Measurements from ENCODE around the gene TANGO2. TPM values are rescaled to one million over a fixed set of nuclear protein-coding genes. Genes with fewer than 3 reads are reported as not detected.

The TANGO2 gene
- total RNA-seq, 4 donors from 2014 or later: 31.7 to 56.7 (median 39.0) TPM

DNA sequence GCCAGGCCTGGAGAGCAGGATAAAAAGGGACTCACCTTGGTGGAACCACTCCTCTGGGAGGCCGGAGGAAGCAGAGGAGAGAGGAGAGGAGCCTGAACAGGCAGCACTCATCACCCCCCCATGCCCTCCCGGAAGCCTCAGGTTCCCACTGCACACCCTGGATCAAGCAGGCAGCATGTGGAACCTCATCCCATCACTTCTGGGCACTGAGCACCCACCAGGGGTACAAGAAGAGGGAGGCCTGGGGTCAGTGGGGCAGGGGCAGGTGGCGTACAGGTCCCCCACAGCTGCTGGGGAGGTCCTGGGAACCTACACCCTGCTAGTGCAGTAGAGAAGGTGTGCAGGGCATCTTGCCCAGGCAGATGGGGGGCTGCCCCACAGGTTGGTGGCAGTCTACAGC, 44.2 kb upstream of the TANGO2 start:
- WGBS, 2 donors: 90 to 96% methylated on average over 2 to 3 of the region's 3 CpGs
- no peaks in the 10 kb centered on the region for H3K27me3 ChIP-seq
- peaks cover 0 to 88% (median 0%) of the 10 kb centered on the region in 3 donors for H3K36me3 ChIP-seq
- H3K4me1 ChIP-seq: peaks cover 0 to 22% (median 0%) of the 10 kb centered on the region in 4 donors
- H3K4me3 ChIP-seq: no peak overlapping the region
- H3K9me3 ChIP-seq: no peaks in the 10 kb centered on the region
- DNase-seq (ENCODE audit: low spot score in 2 of 2): no peak
- TF ChIP-seq EP300 (IDR thresholded peaks at IDR 0.05) (no peak), POLR2A (IDR thresholded peaks at IDR 0.05) (no peak)
- TF ChIP-seq, protein P1, sequence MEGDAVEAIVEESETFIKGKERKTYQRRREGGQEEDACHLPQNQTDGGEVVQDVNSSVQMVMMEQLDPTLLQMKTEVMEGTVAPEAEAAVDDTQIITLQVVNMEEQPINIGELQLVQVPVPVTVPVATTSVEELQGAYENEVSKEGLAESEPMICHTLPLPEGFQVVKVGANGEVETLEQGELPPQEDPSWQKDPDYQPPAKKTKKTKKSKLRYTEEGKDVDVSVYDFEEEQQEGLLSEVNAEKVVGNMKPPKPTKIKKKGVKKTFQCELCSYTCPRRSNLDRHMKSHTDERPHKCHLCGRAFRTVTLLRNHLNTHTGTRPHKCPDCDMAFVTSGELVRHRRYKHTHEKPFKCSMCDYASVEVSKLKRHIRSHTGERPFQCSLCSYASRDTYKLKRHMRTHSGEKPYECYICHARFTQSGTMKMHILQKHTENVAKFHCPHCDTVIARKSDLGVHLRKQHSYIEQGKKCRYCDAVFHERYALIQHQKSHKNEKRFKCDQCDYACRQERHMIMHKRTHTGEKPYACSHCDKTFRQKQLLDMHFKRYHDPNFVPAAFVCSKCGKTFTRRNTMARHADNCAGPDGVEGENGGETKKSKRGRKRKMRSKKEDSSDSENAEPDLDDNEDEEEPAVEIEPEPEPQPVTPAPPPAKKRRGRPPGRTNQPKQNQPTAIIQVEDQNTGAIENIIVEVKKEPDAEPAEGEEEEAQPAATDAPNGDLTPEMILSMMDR (IDR thresholded peaks at IDR 0.05): no peak
- peak overlapping the region in 1 of 4 donors; percentile 3 for H3K27ac ChIP-seq

DNA sequence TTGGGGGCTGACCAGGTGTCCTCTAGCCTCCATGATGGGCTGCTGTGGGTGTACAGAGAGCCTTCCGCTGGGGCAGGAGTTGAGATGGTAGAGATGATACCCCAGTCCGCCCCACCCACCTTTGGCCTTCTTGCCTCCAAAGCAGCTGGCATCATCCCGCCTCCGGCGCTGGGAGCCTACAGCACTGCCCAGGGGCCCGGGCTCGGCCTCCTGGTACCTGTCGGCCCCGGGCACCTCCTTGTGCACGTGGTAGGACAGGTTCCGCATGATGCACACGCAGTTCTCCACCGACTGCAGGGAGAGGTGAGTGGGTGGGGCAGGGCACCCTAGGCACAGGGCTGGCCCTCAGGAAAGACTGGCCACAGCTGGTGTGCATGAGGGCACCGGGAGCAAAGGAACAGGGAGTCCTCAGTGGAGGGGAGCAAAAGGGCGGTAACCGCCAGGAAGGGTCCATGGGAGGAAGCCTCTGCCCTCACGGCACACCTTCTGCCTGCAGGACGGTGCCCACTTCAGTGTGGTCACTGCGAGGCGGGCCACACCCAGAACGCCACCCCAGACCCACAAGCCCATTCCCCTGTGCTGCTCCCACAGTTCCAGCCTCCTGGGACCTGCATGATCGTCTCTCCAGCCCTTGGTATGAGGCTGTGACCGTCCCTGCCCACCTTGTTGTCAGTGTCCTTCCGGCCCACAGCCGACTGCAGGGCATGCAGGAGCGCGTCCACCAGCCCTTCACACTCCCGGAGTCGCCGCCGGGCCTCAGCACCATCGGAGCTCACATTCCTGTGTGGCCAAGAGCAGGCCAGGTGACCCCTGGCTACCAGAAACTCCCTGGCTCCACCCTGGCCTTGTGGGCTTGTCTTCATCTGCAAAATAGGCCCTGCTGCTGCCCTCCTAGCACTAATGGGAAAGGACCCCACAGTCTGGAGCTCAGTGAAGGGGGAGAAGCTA, 43.3 kb upstream of the TANGO2 start:
- H3K9me3 ChIP-seq: no peaks in the 10 kb centered on the region
- no peaks in the 10 kb centered on the region for H3K27me3 ChIP-seq
- no peak overlapping the region for H3K4me3 ChIP-seq
- WGBS, 2 donors: 81 to 92% methylated on average over 18 to 32 of the region's 32 CpGs
- no peak for DNase-seq (ENCODE audit: low spot score in 2 of 2)
- H3K4me1 ChIP-seq: peaks cover 0 to 21% (median 0%) of the 10 kb centered on the region in 4 donors
- H3K27ac ChIP-seq: no peak overlapping the region
- H3K36me3 ChIP-seq: peaks cover 0 to 87% (median 0%) of the 10 kb centered on the region in 3 donors
- TF ChIP-seq EP300 (IDR thresholded peaks at IDR 0.05): no peak
- TF ChIP-seq, protein P1 (IDR thresholded peaks at IDR 0.05): no peak
- TF ChIP-seq POLR2A (IDR thresholded peaks at IDR 0.05): no peak

DNA sequence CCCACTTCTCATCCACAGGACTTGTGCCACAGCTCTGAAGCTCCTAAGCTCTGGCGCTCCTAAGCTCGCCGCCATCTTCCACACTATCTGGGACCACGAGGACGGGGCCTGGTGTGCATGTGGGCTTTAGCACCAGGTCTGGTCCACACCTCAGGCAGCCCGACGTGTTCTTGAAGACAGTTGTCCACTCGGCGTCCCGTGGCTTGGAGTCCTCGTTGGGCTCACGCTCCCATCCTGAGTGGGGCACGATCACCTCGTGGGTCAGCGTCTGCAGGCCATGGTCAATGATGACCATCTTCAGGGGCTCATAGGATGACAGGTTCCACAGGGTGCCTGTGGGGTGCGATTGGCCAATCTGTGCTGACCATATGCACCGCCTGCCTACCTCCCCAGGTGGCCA, 42.2 kb upstream of the TANGO2 start:
- TF ChIP-seq, protein P1 (IDR thresholded peaks at IDR 0.05): no peak
- TF ChIP-seq EP300 (IDR thresholded peaks at IDR 0.05): no peak
- TF ChIP-seq POLR2A (IDR thresholded peaks at IDR 0.05): no peak
- no peak for DNase-seq (ENCODE audit: low spot score in 2 of 2)
- H3K27me3 ChIP-seq: no peaks in the 10 kb centered on the region
- 85 to 94% methylated on average over 15 to 17 of the region's 17 CpGs for WGBS, 2 donors
- H3K4me3 ChIP-seq: no peak overlapping the region
- no peaks in the 10 kb centered on the region for H3K9me3 ChIP-seq
- H3K4me1 ChIP-seq: peaks cover 0 to 31% (median under 1%) of the 10 kb centered on the region in 4 donors
- no peak overlapping the region for H3K27ac ChIP-seq
- H3K36me3 ChIP-seq: peaks cover 0 to 75% (median 0%) of the 10 kb centered on the region in 3 donors

DNA sequence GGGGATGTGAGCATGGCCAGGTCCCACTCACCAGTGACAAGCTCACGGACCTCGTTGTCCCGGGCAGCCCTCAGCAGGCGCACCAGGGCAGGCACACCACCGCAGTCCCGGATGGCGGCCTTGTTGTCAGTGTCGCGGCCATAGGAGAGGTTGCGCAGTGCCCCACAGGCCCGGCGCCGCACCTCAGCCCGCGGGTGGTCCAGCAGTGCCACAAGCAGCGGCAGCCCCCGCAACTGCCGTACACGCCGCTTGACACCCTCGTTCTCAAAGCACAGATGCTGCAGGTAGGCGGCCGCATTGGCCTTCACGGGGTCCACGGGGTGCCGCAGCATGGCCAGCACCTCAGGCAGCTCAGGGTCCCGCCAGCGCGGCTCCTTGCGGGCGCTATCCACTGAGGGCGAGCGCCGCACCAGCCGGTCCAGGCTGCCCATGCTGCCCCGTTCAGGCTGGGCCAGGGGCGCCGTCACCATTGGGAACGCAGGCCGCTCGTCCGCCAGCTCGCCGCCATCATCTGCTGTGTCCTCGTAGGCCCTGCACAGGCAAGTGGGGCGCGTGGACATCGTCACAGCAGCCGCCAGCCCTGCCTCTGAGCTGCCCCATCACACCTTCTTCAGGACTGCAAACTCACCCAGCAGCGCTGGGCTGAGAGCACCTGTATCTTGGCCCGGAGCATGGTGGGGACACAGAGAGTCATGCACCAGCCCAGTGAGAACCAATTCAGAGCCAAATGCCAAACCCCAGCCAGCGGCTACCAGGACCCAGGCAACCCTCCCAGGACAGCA, 41.0 kb upstream of the TANGO2 start:
- Histone ChIP-seq H3K36me3 (peaks cover 0 to 70% (median 0%) of the 10 kb centered on the region in 3 donors), H3K4me1 (peaks cover 0 to 34% (median 4%) of the 10 kb centered on the region in 4 donors), H3K4me3 (no peak overlapping the region), H3K27ac (no peak overlapping the region), H3K9me3 (no peaks in the 10 kb centered on the region), H3K27me3 (no peaks in the 10 kb centered on the region)
- 88 to 94% methylated on average over 30 to 45 of the region's 52 CpGs for WGBS, 2 donors
- TF ChIP-seq POLR2A (IDR thresholded peaks at IDR 0.05) (no peak), EP300 (IDR thresholded peaks at IDR 0.05) (no peak)
- TF ChIP-seq, protein P1 (IDR thresholded peaks at IDR 0.05): no peak
- DNase-seq (ENCODE audit: low spot score in 2 of 2): no peak
